Activated B cell treated with CpG ODN at 0.5 μM for 24 hours (primary cell): ENCODE measurements around the gene HAT1. TPM values are rescaled to one million over a fixed set of nuclear protein-coding genes. Genes with fewer than 3 reads are reported as not detected.
"Not testable (repeated sequence)": the region's sequence is repeated elsewhere in the genome, so short reads cannot be mapped to it uniquely, and the experiment has no call there.

ENCODE experiments used
- ATAC-seq: fragments of 200-7000 bp; cut with Tn5 transposase; one replicate; pipeline ENCODE4 v1.10.0; 2021; ENCODE audit warnings: low read depth, mild to moderate bottlenecking, moderate library complexity
- CTCF ChIA-PET: fragments of 350-600 bp; sonication (Branson Sonifier 250); formaldehyde crosslinking; loops from one replicate; lab custom pipeline; 2021; ENCODE audit warnings: antibody characterized with exemption; lab: Charles Lee
- POLR2A ChIA-PET: fragments of 350-600 bp; sonication (Branson Sonifier 250); formaldehyde crosslinking; loops from one replicate; lab custom pipeline; 2021; ENCODE audit warnings: antibody characterized with exemption; lab: Charles Lee
- DNase-seq: peaks from one replicate; pipeline ENCODE4 v3.0.0; 2022
- H3K27ac Mint-ChIP-seq: one replicate; pipeline ENCODE4 v1.8.0; 2020; ENCODE audit warnings: mixed read lengths
- H3K27me3 Mint-ChIP-seq: one replicate; pipeline ENCODE4 v1.8.0; 2021; ENCODE audit warnings: mixed read lengths
- H3K36me3 Mint-ChIP-seq: one replicate; pipeline ENCODE4 v1.8.0; 2021; ENCODE audit warnings: low read depth, mixed read lengths
- H3K4me1 Mint-ChIP-seq: one replicate; pipeline ENCODE4 v1.8.0; 2021; ENCODE audit warnings: mixed read lengths
- H3K4me3 Mint-ChIP-seq: one replicate; pipeline ENCODE4 v1.8.0; 2020; ENCODE audit warnings: mild to moderate bottlenecking, mixed read lengths
- H3K9me3 Mint-ChIP-seq: one replicate; pipeline ENCODE4 v1.8.0; 2020; ENCODE audit warnings: mixed read lengths
- CTCF ChIP-seq: fragments of 200-600 bp; IDR thresholded peaks from one replicate; pipeline ENCODE4 v1.8.0; 2022; ENCODE audit warnings: antibody characterized with exemption, mild to moderate bottlenecking
- intact Hi-C: fragments of 100-400 bp; cut with micrococcal nuclease; formaldehyde crosslinking; loops from one replicate; pipeline ENCODE4 v1.15.1; 2024
- total RNA-seq: library from RNA; stranded (reverse); gene quantifications from 2 replicates; pipeline ENCODE4 v1.2.3, GENCODE V29; 2022

The HAT1 gene
- total RNA-seq, 1 donor from 2014 or later, result 36.2 TPM

DNA sequence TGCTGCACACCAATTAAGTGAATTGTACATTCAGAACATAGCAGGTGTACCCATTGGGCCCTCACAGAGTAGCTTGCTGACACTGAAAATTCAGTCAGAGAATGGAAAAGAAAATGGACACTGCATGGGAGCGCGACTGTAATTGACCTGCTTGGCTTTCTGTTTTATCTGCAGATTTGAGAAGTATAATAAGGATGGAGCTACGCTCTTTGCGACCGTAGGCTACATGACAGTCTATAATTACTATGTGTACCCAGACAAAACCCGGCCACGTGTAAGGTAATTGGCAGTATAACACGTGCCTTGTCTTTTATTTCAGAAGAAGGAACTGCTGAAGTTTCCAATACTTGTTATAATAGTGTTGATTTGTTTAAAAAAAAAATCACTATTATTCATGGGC is 44.0 kb downstream of the HAT1 start:
- no peak for ATAC-seq
- POLR2A ChIA-PET, result no interaction called here
- CTCF ChIA-PET, result no interaction called here
- intact Hi-C loops, result no loop called here
- Mint-ChIP-seq H3K27me3 (no peaks in the 10 kb centered on the region), H3K9me3 (no peaks in the 10 kb centered on the region), H3K27ac (no peak overlapping the region), H3K4me1 (no peaks in the 10 kb centered on the region), H3K36me3 (peaks cover 34% of the 10 kb centered on the region), H3K4me3 (no peak overlapping the region)
- no peak for DNase-seq
- TF ChIP-seq CTCF, result no peak

DNA sequence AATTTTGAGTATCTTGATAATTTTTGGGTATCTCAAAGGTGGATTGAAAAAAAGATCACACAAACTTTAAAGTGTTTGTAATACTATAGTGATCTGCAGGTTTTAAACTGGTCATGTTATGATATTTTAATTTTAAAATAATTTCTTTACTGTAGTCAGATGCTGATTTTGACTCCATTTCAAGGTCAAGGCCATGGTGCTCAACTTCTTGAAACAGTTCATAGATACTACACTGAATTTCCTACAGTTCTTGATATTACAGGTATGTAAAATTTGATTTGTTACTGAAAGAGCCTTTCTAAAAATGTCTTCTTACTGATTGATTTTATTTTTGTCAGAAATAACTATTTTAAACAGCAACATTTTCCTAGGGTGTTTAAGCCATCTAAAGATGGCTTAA is 44.4 kb downstream of the HAT1 start:
- CTCF ChIA-PET, result no interaction called here

DNA sequence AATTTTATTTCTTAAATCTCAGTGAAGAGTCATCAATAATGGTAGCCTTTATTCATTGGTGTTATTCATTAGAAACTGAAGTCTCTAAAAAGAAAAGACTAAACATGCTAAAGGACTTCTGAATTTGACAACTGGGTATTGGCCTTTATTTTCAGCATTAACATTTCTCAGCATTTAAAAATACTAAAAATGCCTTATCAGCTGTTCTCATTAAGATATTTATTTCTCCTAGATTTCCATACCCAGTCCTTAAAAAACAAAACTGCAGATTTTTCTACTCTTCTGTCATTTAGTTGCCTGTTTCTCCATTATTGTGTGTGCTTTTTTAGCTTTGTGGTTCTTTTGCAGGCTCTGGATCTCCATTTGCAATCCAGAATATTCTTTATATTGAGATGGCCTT is 46.2 kb downstream of the HAT1 start:
- ChIA-PET POLR2A (no interaction called here), CTCF (no interaction called here)
- no peak for DNase-seq
- no peak for ATAC-seq
- Mint-ChIP-seq H3K9me3 (no peaks in the 10 kb centered on the region), H3K27me3 (no peaks in the 10 kb centered on the region), H3K4me1 (no peaks in the 10 kb centered on the region), H3K36me3 (peaks cover 51% of the 10 kb centered on the region), H3K27ac (no peak overlapping the region), H3K4me3 (no peak overlapping the region)
- no peak for TF ChIP-seq CTCF
- intact Hi-C loops, result no loop called here

More for the DNA sequence above, 44.4 kb downstream of the HAT1 start:
- Mint-ChIP-seq H3K4me3 (no peak overlapping the region), H3K27ac (no peak overlapping the region), H3K9me3 (no peaks in the 10 kb centered on the region), H3K27me3 (no peaks in the 10 kb centered on the region), H3K4me1 (no peaks in the 10 kb centered on the region), H3K36me3 (peaks cover 37% of the 10 kb centered on the region)
- ATAC-seq, result no peak
- POLR2A ChIA-PET, result no interaction called here
- intact Hi-C loops, result no loop called here
- TF ChIP-seq CTCF, result no peak
- no peak for DNase-seq

- CTCF ChIA-PET, result no interaction called here
- Mint-ChIP-seq H3K4me3 (no peak overlapping the region), H3K9me3 (no peaks in the 10 kb centered on the region), H3K27ac (no peak overlapping the region), H3K36me3 (peaks cover 52% of the 10 kb centered on the region), H3K4me1 (no peaks in the 10 kb centered on the region), H3K27me3 (no peaks in the 10 kb centered on the region)
- no peak for TF ChIP-seq CTCF
- POLR2A ChIA-PET, result no interaction called here
- DNase-seq, result no peak
- ATAC-seq, result no peak
- intact Hi-C loops, result no loop called here
These were observed 50.2 kb downstream of the HAT1 start for GRCh38 chr2:171972329-171972982.

DNA sequence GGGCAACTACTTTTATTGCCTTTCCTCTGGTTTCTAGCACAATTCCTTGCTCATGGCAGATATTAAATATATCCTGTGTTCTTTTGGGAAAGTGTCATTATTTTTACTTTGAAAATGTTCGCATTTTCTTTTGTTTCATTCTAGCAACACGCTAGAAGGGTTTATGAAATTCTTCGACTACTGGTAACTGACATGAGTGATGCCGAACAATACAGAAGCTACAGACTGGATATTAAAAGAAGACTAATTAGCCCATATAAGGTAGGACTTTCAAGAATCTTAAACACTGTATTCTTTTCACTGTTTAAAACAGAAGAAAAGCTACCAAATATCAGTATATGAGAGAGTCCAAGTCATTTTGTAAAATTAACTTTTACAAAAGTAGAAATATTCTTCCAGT is 56.8 kb downstream of the HAT1 start:
- no peak for TF ChIP-seq CTCF
- H3K27ac Mint-ChIP-seq, result no peak overlapping the region
- no peak for DNase-seq
- ATAC-seq, result no peak
- intact Hi-C loops, result no loop called here
- no peaks in the 10 kb centered on the region for H3K4me1 Mint-ChIP-seq
- H3K36me3 Mint-ChIP-seq, result peaks cover 76% of the 10 kb centered on the region
- ChIA-PET CTCF (no interaction called here), POLR2A (no interaction called here)
- H3K27me3 Mint-ChIP-seq, result no peaks in the 10 kb centered on the region
- no peak overlapping the region for H3K4me3 Mint-ChIP-seq
- peaks cover 3% of the 10 kb centered on the region for H3K9me3 Mint-ChIP-seq

DNA sequence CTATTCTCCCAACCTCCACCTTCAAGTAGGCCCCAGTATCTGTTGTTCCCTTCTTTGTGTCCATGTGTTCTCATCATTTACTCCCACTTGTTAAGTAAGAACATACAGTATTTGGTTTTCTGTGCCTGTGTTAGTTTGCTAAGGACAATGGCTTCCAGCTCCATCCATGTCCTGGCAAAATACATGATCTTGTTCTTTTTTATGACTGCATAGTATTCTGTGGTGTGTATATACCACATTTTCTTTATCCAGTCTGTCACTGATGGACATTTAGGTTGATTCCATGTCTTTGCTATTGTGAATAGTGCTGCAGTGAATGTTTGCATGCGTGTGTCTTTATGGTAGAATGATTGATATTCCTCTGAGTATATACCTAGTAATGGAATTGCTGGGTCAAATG is 61.7 kb downstream of the HAT1 start:
- DNase-seq, intact Hi-C loops, ATAC-seq, H3K27ac Mint-ChIP-seq, H3K27me3 Mint-ChIP-seq, H3K9me3 Mint-ChIP-seq, POLR2A ChIA-PET, CTCF ChIA-PET, H3K4me3 Mint-ChIP-seq, H3K4me1 Mint-ChIP-seq: not testable (repeated sequence)
- H3K36me3 Mint-ChIP-seq, result peaks cover 45% of the 10 kb centered on the region
